Superior temporal gyrus (tissue), 1 donor: ENCODE results near the gene WFDC5.
A peak's percentile ranks its signal among the peaks of the same experiment; 100 is the strongest.

Source experiments
- DNase-seq: peaks from one replicate; pipeline ENCODE4 v3.0.0-alpha.2; 2016; ENCODE audit errors: extremely low spot score

WFDC5 gene

DNA sequence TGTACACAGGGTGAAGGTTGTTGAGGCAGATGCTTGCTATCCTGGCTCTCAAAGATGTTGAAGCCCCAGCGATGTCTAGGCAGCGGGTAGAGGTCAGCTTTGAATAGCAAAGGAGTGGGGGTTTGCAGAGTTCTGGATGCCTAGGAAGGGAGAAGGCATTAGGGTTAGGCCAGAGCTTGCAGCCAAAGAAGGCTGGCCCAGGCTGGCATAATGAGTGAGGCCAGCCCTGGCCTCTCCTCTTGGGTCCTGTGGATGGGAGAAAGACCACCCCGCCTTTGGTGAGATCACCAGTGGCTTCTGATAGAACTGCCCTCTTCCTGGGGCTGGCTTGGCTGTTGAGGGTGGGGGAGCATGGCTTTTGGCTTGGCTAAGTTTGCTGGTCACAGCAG is 406 bp upstream of the WFDC5 start:
- DNase-seq: no peak

DNA sequence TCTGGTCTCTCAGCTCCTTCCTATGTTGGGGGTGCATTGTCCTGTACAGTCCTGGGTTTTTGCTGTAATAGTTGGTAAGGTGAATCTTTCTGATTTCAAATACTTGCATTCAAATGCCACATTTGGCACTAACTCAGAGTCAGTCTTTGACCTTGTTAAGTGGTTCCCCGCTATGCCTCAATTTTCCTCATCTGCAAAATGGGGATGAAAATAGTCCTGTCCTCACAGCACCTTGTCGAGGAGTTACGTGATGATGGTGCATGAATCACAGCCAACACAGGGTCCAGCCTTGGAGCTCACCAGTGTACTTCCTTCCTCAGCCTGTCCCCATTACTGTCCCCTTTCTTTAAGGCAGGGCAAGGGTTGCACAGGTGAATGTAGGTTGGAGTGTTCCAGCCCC is 1.1 kb downstream of the WFDC5 start:
- DNase-seq: no peak

DNA sequence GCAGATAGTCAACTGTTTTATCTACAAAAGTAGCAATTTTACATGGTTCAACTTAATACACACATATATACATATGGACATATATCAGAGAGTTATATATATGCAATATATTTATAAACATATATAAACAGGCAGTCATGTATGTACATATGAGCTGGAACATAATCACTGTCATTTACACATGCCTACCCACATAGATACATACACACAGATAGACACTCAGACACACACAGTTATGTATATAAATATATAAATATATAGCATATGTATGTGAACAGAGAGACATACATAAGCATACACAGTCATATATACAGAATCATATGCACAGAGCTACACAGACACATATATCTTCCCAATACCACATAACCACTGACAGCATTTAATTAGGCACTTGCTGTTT is 2.2 kb downstream of the WFDC5 start:
- DNase-seq: no peak

DNA sequence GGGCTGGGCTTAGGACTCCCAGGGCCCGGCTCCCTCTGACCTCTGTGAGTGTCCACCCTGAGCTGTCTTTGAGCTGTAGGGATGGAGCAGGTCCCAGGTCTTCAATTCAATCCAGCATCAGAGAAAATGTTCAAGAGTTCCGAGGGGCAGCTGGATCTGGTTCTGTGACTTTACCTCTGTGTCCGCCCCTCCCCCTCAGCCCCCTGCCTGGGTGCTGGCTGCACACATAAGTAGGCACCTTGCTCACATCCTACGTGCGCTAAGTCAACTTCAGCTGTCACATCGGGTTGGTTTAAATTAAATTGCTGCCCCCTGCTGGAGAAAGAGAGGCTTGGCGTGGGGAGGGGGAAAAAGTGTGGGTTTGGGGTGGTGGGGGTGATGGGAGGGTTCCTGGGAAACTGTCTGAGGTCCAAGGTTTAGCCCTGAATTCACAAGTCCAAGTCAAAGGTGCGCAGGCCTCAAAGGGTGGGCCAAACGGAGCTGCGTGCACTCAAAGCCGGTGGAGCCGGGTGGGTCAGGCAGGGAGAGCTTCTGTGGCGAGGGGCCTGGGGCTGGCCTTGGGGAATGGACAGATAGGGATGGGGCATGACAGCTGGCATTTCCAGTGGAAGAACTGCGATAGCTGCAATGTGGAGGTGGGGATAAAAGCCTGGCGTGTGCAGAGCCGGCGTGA is 3.0 kb downstream of the WFDC5 start:
- DNase-seq: no peak

DNA sequence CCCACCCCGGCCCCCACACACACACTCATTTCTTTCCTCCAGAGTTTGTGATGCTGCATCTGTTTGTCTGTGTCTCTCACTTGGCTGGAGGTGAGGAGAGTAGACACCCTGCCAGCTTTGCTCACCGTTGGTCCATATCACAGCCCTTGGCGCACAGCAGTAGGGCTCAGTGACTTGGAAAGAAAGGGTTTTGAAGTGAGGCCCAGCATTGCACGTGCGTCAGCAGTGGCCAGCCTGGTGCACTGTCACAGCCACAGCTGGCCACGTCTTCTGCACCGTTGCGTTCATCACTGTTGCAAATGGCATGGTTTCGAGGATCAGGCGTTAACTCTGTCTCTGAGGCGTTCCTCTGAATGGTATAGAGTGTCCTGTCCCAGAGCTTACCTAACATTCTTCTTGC is 3.7 kb downstream of the WFDC5 start:
- DNase-seq: no peak

DNA sequence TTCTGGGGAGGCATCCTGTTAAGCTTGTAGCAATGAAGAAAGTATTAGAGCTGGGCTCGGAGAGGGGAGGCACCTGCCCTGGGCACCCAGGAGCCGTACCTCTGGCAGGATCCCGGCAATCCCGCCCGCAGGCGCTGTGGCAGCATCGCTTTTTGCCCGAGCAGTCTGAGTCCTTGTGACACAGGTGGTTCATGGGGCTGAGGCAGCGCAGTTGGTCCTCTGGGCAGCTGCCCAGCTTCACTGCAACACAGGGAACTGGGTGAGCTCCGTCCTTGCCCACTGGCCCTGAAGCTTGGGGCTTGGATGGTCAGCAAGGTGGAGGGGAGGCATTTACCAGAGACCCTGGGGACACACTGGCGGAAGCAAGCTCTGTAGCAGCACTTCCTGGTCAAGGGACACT is 4.7 kb downstream of the WFDC5 start:
- no peak for DNase-seq

DNA sequence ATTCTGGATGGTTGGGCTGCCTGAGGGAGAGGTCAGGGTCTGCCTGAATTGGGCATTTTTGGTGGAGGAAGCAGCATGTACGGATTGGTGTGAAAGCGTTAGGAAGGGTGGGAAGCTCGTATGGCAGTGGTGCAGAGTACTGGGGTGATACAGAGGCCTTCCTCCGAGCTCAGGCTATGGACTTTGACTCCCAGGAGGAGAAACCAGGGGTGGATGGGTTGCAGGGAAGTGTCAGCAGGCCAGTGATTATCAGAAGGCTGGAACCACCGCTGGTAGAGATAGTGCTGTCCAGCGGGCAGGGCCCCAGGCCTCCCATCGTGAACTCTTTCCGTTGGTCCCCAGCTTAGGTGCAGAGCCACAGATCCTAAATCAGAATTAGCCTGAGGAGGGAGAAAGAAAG is 5.3 kb downstream of the WFDC5 start:
- DNase-seq: no peak

DNA sequence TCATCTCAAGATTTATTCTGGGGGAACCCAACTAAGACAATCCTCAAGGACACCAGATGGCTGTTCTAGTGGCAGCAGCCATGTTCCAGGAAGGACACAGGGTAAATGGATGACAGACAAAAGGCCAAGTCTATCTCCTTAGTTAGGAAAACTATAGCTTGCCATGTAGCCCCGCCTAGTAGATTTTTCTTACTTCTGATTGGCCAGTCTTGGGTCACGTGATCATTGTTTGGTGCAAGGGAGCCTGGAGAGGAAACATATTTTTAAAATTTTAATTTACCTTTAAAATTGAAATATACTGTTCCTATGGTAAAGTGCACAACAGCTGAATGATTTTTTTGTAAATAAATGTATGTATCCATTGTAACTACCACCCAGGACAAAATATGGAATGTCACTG is 9.7 kb downstream of the WFDC5 start:
- DNase-seq: no peak

DNA sequence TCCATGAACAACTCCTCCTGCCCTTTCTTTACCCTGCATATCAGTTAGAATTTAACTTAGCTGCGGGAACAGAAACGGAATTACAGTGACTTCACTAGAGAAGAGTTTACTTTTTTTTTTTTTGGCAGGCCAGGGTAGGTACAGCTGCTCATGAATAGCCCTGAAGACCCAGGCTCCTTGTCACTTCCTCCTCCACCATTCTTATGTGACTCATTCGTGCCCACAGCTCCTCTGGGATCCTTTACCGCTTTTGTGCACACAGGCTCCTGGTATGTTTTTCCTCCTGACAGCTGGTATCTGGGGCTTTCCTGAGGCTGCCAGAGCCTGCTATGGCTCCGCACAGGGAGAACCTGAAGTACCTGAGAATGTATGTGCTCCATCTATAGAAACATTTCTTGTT is 10.2 kb downstream of the WFDC5 start:
- peak; percentile 48 for DNase-seq

DNA sequence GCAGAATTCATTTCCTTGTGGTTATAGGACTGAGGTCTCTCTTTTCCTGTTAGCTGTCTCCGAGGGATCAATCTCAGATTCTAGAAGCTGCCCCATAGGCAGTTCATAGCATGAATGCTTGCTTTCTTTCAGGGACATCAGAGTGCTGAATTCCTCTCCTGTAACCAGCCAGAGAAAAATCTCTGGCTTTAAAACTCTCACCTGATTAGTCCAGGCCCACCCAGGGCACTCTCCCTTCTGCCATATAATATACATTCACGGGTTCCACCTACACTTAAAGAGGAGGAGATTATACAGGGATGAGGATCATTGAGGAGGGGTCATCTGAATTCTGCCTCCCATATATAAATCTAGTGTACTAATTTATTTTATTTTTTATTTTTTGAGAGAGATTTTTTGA is 11.9 kb downstream of the WFDC5 start:
- no peak for DNase-seq

DNA sequence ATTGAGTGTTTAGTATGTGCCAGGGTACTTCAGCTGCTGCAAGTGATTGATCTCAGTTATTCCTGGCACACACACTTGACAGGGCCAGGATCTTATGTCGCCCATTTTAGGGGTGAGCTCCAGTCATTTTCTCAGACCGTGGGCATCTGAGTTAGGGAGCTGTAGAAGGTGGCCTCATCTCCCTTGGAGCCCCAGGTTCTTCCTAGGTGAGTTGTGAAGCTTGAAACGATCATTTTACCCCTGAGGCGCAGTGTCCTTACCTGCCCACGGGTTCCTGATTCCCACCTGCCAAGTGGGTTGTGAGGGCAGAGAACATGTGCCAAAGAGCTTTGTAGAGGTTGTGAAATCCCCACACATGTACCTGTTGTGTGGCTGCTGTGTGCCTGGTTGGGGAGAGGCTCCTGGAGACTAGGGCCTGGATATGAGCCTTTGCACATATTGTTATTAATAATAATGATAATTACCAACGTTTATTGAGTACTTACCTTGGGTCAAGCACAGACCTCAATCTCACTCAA is 13.6 kb downstream of the WFDC5 start:
- no peak for DNase-seq

DNA sequence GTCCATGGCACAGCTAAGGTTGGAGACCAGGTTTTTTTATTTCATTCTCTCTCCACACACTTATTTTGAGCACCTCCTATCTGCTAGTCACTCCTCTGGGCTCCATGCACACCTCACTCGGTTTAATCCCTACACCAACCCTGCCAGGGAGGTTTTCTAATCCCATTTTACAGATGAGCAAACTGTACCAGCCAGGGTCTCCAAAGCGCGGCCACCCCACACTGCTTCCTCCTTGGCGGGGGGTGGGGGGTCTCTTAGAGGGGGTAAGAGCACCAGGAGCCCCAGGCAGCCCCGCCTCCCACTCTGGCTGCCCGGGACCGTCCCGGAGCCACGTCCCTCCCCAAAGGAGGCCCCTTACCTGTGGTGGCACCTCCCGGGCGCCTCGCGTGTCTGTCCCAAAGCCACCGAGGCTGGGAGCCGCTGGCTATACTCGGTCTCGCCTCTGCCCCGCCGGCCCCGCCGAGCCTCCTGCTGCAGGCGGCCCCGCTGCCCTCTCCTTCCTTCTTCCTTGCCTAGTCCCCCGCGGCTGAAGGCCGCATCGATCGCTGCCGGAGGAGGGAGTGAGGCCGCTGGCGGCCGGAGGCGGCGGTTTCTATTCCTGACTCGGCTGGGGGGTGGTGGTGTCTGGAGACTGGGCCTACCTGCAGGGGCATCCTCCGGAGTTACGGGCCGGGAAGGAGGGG is 14.3 kb downstream of the WFDC5 start, which contains the start of gene KCNS1:
Gene KCNS1 (minus strand): TSS at position 565 of the 683 bp plus-strand sequence. CDS start 1,891 bp downstream, outside the sequence.
- no peak for DNase-seq

DNA sequence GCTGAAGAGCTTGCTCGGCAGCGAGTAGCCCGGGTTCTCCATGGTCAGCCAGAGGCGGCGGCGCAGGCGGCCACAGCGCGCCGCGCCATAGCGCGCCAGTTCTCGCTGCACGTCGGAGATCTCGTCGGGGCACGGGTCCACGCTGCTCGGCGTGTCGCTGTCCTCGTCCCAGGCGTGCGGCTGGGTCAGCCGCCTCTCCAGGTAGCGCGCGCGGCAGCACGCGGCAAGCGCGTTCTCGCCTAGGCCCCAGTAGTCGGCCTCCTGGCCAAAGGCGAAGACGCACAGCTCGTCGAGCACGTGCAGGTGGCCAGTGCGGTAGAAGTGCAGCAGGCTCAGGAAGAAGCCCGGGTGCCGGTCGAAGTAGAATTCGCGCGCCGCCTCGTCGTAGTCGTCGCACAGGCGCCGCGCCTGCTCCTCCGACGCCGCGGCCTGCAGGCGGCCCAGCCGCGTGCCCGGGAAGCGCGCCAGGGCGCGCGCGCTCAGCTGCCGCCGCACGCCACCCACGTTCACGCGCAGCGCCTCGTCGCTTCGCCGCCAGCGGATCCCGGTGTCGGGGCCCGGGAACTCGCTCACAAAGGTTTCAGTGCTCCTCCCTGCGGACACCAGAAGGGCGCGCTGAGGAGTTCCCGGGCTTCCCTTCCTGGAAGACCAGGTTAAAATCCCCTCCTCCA is 16.7 kb downstream of the WFDC5 start:
- no peak for DNase-seq

DNA sequence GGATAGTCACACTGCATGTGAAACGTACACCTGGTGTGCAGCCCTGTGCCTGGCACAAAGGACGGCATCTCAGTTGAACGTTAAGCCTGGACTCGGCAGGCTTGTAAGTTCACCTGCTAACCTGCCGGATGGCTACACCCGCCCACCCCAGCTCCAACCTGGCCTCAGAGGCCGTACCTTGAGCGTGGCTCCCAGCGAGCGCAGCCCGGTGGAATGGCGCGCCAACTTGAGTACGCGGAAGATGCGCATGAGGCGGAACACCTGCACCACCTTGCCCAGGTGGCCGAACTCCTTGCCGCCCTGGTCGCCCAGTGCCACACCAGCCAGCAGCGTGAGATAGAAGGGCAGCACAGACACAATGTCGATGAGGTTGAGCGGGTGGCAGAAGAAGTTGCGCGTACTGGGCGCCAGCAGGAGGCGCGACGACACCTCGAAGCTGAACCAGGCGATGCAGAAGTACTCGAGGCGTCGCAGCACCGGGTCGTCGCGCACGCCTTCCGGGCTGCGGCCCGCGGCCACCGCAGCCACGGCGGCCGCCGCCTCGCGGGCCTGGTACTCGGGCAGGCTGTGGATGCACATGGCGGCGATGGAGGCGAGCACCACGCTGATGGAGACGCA is 17.4 kb downstream of the WFDC5 start:
- no peak for DNase-seq

DNA sequence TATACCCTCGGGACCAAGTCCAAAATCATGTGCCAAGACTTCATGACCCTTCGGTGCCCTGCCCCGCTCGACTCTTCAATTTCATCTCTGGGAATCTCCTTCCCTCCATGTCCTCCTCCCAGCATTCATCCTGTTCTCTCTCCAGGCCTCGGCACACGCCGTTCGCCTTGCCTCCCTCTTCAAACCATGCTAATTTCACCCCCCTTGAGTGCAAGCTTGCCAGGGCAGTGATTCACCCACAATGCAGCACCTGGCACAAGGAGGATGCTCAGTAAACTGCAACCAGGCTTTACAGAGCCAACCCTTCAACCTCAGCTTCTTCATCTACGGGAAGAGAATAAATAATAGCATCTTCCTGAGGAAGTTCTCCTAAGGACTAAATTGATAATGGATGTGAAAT is 18.2 kb downstream of the WFDC5 start:
- DNase-seq: no peak

DNA sequence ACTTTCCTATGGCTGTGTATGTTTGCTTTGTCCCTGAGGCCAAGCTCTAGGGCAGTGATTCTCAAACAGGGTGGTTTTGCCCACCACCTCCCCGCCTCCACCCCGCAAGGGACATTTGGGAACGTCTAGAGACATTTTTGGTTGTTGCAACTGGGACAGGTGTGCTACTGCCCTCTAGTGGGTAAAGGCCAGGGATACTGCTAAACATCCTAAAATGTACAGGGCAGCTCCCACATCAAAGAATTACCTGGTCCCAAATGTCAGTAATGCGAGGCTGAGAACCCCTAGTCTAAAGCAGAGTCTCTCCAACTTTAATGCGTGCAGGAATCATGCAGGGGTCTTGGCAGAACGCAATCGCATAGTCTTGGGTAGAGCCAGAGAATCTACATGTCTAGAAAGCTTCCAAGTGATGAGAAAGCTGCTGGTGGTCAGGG is 19.2 kb downstream of the WFDC5 start:
- peak; percentile 89 for DNase-seq

DNA sequence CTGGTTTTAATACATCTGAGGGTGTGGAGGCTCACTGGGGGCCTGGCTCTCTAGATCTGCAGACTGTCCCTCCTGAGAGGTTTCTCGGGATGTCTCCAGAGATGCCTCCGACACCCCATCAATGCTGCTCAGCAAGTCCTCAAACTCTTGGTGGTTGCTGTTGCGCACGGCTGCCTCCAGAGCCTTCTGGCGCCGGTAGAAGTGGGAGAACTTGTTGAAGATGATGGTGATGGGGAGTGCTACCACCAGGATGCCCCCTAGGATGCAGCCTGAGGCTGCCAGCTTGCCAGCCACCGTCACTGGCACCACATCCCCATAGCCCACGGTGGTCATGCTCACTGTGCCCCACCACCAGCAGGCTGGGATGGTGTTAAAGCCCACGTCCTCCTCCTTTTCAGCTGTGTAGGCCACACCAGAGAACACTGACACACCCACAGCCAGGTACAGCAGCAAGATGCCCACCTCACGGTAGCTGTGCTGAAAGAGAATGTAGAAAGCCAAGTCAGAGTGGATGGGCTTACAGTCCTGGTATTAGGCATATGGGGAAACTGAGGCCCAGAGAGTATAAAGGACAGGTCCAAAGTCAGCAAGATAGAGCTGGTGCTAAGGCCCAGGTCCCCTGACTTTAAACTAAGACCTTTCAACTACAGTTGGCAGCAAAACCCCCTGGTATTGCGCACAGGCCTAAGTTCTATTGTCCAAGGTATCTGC is 20.0 kb downstream of the WFDC5 start:
- no peak for DNase-seq

DNA sequence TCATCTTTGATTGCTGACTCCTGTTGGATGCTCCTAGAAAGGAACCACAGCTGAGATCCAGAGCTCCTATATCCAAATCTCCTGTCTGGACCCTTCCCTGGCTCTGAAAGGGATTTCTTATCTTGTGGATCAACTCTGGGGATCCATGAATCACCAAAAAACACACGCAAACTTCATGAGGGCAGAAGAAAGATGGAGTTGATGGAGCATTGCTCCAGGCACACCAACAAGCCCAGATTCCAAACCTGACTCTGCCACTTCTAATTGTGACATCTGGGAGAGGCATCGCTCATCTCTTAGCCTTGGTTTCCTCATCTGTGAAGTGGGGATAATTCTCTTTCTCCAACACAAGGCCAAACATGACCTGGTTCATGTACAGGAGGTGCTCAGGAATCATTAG is 20.8 kb downstream of the WFDC5 start:
- no peak for DNase-seq

DNA sequence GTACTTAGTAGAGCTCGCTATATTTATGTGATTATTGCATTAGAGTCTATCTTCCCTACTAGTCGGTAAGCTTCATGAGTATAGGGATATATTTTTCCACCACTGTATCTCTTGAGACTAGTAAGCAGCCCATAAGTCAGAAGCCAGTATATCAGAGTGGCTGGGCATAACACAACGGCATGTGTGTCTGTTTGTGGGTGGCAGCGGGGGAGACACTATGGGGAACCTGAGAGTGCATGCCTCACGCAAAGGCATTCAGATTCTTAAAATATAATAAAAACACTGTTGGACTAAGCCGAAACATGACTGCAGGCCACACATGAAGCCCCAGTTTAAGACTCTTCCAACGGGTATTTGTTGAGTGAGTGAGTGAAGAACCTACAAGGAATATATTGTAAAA is 22.1 kb downstream of the WFDC5 start:
- DNase-seq: no peak

DNA sequence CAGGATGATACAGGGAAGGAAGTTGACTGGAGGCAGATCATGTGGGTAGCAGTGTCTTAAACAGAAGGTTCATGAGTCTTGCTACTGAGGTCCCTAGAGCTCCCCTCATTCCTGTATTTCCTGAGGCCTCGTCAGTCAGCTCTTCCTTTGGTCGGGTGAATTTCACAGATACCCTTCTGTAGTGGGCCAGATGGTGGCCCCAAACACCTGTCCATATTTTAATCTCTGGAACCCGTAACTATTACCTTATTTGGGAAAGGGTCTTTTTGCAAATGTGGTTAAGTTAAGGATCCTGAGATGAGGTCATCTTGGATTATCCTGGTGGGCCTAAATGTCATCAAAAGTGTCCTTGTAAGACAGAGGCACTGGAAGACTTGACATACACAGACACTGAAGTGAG is 23.6 kb downstream of the WFDC5 start:
- DNase-seq: no peak

DNA sequence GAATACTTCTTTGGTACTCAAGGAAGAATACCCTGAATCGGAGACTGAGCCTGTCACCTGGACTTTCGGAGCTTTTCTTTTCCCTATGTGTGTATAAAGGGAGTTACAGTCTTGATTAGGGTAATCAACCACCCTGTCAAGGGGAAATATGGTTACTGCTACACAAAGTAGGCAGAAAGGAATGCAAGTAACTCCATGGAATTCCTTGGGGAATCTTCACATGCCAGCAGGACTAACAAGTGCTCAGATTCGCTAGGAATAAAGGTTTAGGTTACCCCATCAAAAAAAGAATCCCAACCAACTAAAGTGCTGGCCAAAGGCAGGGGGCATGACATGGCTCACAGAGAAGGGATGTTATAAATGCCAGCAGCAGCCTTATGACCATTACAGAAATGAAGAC is 24.5 kb downstream of the WFDC5 start:
- no peak for DNase-seq

DNA sequence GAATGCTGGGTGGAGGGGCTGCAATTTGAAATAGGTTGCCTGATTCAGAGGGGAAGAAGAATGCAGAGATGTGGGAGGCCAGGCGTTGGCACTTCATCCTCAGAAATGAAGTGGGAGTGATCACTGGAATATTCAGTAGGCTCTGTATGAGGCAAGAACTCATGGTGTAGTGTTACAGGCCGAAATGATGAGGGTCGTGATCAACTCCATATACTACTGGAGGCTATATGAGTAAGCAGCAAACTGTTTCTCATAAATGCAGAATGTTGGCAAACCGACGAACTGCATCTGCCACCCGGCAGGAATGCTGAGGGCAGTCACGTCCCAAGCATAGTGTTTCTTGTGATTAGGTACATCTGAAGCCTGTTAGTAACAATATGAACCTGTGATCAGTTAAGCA is 26.7 kb downstream of the WFDC5 start:
- DNase-seq: no peak
